GM06990 (cell line): Measurements from ENCODE around the gene ZNF808.
"Not testable (repeated sequence)": the region's sequence is repeated elsewhere in the genome, so short reads cannot be mapped to it uniquely, and the experiment has no call there.

ENCODE experiments used
- DNase-seq: peaks from one replicate; pipeline ENCODE4 v3.0.0-alpha.2; 2011; ENCODE audit not compliant: insufficient read length; ENCODE audit errors: extremely low read depth
- H3K27me3 ChIP-seq: replicated peaks from 2 replicates; pipeline ENCODE4 v1.6.0; 2011; ENCODE audit warnings: low read length; ENCODE audit not compliant: control insufficient read depth, insufficient read depth
- H3K36me3 ChIP-seq: 2 replicates; pipeline ENCODE4 v1.5.1; 2011; ENCODE audit warnings: low read length; ENCODE audit not compliant: control insufficient read depth, insufficient read depth
- H3K4me3 ChIP-seq: replicated peaks from 2 replicates; pipeline ENCODE4 v1.5.1; 2011; ENCODE audit warnings: low read depth, mild to moderate bottlenecking, control low read depth, low read length
- TF ChIP-seq, protein P1 (sequence below): IDR thresholded peaks from 2 replicates; pipeline ENCODE4 v1.5.1; 2011; ENCODE audit warnings: low read length, control low read depth, mild to moderate bottlenecking, inconsistent platforms; ENCODE audit not compliant: insufficient read depth, poor library complexity, severe bottlenecking

Gene ZNF808

DNA sequence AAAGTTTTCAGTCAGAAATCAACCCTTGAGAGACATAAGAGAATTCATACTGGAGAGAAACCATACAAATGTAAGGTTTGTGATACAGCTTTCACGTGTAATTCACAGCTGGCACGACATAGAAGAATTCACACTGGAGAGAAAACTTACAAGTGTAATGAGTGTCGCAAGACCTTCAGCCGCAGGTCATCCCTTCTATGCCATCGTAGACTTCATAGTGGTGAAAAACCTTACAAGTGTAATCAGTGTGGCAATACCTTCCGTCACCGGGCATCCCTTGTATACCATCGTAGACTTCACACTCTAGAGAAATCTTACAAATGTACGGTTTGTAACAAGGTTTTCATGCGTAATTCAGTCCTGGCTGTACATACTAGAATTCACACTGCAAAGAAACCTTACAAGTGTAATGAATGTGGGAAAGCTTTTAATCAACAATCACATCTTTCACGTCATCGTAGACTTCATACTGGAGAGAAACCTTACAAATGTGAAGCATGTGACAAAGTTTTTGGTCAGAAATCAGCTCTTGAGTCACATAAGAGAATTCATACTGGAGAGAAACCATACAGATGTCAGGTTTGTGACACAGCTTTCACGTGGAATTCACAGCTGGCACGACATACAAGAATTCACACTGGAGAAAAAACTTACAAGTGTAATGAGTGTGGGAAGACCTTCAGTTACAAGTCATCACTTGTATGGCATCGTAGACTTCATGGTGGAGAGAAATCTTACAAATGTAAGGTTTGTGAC, 26.9 kb downstream of the ZNF808 start:
- no peak overlapping the region for H3K4me3 ChIP-seq

DNA sequence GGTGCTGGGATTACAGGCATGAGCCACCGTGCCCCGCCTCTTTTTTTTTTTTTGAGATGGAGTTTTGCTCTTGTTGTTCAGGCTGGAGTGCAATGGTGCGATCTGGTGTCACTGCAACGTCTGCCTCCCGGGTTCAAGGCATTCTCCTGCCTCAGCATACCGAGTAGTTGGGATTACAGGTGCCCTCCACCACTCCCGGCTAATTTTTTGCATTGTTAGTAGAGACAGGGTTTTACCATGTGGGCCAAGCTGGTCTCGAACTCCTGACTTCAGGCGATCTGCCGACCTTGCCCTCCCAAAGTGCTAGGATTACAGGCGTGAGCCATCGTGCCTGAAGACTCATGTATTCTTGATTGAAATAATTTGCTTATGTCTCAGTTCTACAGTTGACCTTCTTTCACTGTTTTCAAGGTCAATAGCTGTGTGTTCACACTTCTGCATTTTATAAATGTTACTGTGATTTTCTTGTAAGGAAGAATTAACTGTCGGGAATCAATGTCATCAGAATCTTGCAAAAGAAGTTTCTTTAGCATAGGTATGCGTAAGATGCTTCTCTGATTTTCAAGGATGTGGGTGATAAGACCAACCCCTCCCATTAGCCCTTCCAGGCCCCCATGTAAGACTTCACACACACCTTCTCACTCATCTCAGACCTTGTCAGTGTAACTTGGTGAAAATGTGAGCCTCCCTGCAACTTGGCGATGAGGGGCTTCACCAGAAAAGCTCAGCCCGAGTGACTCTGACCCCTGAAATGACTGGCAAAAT, 29.9 kb downstream of the ZNF808 start:
- Histone ChIP-seq H3K36me3 (peaks cover 6% of the 10 kb centered on the region), H3K27me3 (no peaks in the 10 kb centered on the region), H3K4me3 (no peak overlapping the region)
- TF ChIP-seq, protein P1, sequence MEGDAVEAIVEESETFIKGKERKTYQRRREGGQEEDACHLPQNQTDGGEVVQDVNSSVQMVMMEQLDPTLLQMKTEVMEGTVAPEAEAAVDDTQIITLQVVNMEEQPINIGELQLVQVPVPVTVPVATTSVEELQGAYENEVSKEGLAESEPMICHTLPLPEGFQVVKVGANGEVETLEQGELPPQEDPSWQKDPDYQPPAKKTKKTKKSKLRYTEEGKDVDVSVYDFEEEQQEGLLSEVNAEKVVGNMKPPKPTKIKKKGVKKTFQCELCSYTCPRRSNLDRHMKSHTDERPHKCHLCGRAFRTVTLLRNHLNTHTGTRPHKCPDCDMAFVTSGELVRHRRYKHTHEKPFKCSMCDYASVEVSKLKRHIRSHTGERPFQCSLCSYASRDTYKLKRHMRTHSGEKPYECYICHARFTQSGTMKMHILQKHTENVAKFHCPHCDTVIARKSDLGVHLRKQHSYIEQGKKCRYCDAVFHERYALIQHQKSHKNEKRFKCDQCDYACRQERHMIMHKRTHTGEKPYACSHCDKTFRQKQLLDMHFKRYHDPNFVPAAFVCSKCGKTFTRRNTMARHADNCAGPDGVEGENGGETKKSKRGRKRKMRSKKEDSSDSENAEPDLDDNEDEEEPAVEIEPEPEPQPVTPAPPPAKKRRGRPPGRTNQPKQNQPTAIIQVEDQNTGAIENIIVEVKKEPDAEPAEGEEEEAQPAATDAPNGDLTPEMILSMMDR: no peak
- DNase-seq: no peak

More for the DNA sequence above, 26.9 kb downstream of the ZNF808 start:
- DNase-seq: no peak
- TF ChIP-seq, protein P1: no peak
- Histone ChIP-seq H3K36me3 (peaks cover 6% of the 10 kb centered on the region), H3K27me3 (no peaks in the 10 kb centered on the region)

DNA sequence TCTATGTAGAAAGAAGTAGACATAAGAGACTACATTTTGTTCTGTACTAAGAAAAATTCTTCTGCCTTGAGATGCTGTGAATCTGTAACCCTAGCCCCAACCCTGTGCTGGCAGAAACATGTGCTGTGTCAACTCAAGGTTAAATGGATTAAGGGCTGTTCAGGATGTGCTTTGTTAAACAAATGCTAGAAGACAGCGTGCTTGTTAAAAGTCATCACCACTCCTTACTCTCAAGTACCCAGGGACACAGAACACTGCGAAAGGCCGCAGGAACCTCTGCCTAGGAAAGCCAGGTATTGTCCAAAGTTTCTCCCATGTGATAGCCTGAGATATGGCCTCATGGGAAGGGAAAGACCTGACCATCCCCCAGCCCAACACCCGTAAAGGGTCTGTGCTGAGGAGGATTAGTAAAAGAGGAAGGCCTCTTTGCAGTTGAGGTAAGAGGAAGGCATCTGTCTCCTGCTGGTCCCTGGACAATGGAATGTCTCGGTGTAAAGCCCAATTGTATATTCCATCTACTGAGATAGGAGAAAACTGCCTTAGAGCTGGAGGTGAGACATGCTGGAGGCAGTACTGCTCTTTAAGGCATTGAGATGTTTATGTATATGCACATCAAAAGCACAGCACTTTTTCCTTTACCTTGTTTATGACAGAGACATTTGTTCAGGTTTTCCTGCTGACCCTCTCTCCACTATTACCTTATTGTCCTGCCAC, 31.4 kb downstream of the ZNF808 start:
- H3K4me3 ChIP-seq, DNase-seq, H3K27me3 ChIP-seq, H3K36me3 ChIP-seq: not testable (repeated sequence)

DNA sequence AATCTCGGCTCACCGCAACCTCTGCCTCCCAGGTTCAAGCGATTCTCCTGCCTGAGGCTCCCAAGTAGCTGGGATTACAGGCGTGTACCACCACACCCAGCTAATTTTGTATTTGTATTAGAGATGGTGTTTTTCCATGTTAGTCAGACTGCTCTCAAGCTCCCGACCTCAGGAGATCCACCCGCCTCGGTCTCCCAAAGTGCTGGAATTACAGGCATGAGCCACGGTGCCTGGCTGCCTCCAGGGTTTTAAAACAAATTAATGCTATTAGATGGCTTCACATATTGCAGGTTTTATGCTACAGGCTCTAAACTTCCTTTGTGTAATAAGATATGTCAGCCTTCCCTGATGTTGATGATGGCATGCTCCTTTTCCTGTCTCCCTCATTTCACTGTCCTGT, 34.1 kb downstream of the ZNF808 start:
- H3K4me3 ChIP-seq, DNase-seq, H3K36me3 ChIP-seq, H3K27me3 ChIP-seq: not testable (repeated sequence)

DNA sequence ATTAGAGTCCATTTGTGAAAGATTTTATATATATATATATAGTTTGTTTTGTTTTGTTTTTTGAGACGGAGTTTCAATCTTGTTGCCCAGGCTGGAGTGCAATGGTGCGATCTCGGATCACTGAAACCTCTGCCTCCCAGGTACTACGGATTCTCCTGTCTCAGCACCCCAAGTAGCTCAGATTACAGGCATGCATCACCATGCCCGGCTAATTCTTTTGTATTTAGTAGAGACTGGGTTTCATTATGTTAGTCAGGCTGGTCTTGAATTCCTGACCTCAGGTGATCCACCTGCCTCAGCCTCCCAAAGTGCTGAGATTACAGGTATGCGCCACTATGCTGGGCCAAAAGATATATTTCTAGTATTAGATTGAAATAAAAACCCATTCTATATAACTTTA, 38.7 kb downstream of the ZNF808 start:
- no peak for DNase-seq
- Histone ChIP-seq H3K36me3 (no peaks in the 10 kb centered on the region), H3K4me3 (no peak overlapping the region), H3K27me3 (no peaks in the 10 kb centered on the region)
- TF ChIP-seq, protein P1: no peak

DNA sequence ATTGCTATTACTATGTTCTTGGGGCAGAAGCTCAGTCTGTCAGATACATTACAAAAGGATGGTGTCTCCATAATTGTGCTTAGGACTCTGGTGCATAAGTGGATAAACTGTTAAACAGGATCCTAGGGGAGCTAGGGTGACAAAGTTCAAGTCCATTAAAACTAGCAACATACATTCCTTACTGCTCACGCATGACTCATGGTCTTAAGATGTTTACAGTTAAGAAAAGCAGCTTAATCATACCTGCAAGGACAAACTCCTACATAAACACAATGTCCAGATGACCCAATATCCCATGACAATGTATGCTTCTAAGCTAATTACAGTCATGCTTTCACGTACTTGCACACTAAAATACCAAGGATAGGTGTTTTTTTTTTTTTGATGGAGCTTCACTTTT, 39.1 kb downstream of the ZNF808 start:
- no peaks in the 10 kb centered on the region for H3K36me3 ChIP-seq
- TF ChIP-seq, protein P1: no peak
- DNase-seq: no peak
- H3K27me3 ChIP-seq: no peaks in the 10 kb centered on the region
- no peak overlapping the region for H3K4me3 ChIP-seq
